ENCODE measurements around the gene GRAMD1B. TPM values are rescaled to one million over a fixed set of nuclear protein-coding genes. Genes with fewer than 3 reads are reported as not detected.

Gene GRAMD1B
- total RNA-seq, 2 donors from 2014 or later = 2.1 to 5.7 TPM

- H3K4me1 ChIP-seq (ENCODE audit: control insufficient read depth in 1 of 2, low read depth in 2 of 2) = no peaks in the 10 kb centered on the region
- DNase-seq (ENCODE audit: low spot score) = no peak
- ATAC-seq (ENCODE audit: insufficient number of reproducible peaks, low FRiP score, low read depth) = peak; percentile 28
- H3K4me3 ChIP-seq = no peak overlapping the region
- no peak for TF ChIP-seq CTCF (IDR thresholded peaks at IDR 0.05)
- H3K27ac ChIP-seq = no peak overlapping the region
- H3K9me3 ChIP-seq = no peaks in the 10 kb centered on the region
- no peaks in the 10 kb centered on the region for H3K27me3 ChIP-seq (replicated peaks; ENCODE audit: insufficient read depth)
- H3K36me3 ChIP-seq = no peaks in the 10 kb centered on the region
Observed at GRCh38 chr11:123407130-123407995, 22.7 kb upstream of the GRAMD1B start.

DNA sequence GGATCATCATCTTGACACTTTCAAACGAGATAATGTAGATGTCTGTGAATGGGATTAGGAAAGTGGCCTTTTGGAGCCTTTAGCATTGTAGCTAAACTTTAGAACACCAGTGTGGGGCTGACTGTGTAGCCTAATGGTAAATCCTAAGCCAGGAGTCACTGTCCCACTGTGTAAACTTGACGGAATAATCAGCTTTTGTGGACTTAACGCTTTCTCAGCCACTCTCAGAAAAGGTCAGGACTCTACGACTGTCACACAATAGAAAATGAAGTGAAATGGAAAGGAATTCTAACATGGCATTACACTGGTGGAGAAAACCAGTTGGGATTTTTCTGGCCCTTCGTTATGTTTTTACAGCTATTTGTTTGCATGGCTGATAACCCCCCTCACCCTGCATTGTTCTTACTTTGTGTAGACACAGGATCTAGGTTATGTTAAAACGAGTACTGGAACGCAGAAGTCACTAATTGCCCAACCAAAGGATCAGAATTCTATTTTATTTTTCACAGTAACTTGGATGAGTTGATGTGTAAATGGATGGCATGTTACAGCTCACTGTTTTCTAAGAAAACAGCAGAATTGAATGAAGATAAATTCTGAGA lies 22.0 kb upstream of the GRAMD1B start:
- no peak for TF ChIP-seq CTCF (IDR thresholded peaks at IDR 0.05)
- DNase-seq (ENCODE audit: low spot score) = no peak
- no peaks in the 10 kb centered on the region for H3K4me1 ChIP-seq (ENCODE audit: control insufficient read depth in 1 of 2, low read depth in 2 of 2)
- no peaks in the 10 kb centered on the region for H3K36me3 ChIP-seq
- no peak for ATAC-seq (ENCODE audit: insufficient number of reproducible peaks, low FRiP score, low read depth)
- no peaks in the 10 kb centered on the region for H3K27me3 ChIP-seq (replicated peaks; ENCODE audit: insufficient read depth)
- H3K27ac ChIP-seq = no peak overlapping the region
- no peaks in the 10 kb centered on the region for H3K9me3 ChIP-seq
- no peak overlapping the region for H3K4me3 ChIP-seq

GRCh38 chr11:123408619-123409455 lies 21.2 kb upstream of the GRAMD1B start:
- no peak for DNase-seq (ENCODE audit: low spot score)
- H3K9me3 ChIP-seq = no peaks in the 10 kb centered on the region
- TF ChIP-seq CTCF (IDR thresholded peaks at IDR 0.05) = no peak
- H3K36me3 ChIP-seq = no peaks in the 10 kb centered on the region
- no peak for ATAC-seq (ENCODE audit: insufficient number of reproducible peaks, low FRiP score, low read depth)
- no peaks in the 10 kb centered on the region for H3K27me3 ChIP-seq (replicated peaks; ENCODE audit: insufficient read depth)
- H3K4me1 ChIP-seq (ENCODE audit: control insufficient read depth in 1 of 2, low read depth in 2 of 2) = no peaks in the 10 kb centered on the region
- no peak overlapping the region for H3K4me3 ChIP-seq
- H3K27ac ChIP-seq = no peak overlapping the region

GRCh38 chr11:123409456-123410217 lies 20.4 kb upstream of the GRAMD1B start:
- Histone ChIP-seq H3K4me1 (ENCODE audit: control insufficient read depth in 1 of 2, low read depth in 2 of 2) (no peaks in the 10 kb centered on the region), H3K36me3 (no peaks in the 10 kb centered on the region), H3K27me3 (replicated peaks; ENCODE audit: insufficient read depth) (no peaks in the 10 kb centered on the region), H3K4me3 (no peak overlapping the region), H3K27ac (no peak overlapping the region), H3K9me3 (no peaks in the 10 kb centered on the region)
- DNase-seq (ENCODE audit: low spot score) (no peak), ATAC-seq (ENCODE audit: insufficient number of reproducible peaks, low FRiP score, low read depth) (no peak)
- no peak for TF ChIP-seq CTCF (IDR thresholded peaks at IDR 0.05)
